TTC549 (cell line): Measurements from ENCODE around the gene POMT2.

ENCODE experiments used
- FAIRE-seq: peaks from 2 replicates; lab custom pipeline; 2012; peaks lifted over from hg19 to GRCh38; lab: Jason Lieb, UNC

POMT2 gene

DNA sequence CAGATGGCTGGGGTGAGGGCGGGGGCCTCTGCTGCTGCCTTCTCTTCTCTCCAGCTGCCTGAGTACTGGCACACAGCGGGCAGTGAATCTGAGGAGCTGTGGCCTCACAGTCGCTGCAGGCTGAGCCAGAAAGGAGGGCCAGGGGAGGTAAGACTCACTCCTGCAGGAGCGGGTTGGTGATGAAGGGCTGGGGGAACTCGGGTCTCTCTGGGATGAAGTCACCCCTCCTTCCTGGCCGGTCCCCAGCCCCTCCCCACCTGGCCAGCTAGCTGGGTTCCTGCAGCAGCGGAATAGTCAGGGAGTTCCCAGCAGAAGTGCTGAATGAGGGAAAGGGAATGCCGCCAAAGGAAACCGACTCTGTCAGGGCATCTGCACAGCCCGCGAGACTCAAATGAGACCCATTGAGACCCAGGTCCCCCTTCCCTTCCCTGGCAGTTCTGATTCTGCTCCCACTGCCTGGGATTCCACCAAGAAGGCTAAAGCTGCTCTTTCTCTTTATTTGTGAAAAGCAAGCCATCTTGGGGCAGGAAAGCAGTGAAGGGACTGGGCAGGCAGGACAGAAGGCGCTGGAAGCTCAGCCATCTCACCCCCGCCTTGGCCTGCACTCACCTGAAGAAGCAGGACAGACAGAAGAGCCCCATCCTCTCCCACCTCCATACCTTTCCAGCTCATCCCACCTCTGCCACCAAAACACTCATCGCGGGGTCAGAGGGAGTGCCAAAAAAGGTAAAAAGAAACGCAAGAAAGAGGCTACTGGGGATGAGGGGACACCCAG, 54.9 kb downstream of the POMT2 start:
- FAIRE-seq, result no peak

DNA sequence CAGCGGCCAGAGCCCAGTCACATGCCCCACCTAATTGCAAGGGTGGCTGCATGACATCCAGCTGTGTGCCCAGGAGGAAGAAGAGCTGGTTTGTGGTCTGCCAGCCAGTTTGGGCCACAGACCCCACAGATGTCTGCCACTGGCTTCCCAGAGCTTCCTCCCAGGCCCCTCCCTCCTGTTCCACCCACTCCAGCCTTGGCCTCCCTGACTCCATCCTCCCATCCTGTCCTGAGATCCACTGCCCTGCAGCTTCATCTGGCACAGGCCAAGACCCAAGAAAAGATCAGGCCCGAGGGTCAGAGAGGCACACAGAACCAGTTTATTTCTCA, 55.5 kb downstream of the POMT2 start:
- FAIRE-seq, result no peak

DNA sequence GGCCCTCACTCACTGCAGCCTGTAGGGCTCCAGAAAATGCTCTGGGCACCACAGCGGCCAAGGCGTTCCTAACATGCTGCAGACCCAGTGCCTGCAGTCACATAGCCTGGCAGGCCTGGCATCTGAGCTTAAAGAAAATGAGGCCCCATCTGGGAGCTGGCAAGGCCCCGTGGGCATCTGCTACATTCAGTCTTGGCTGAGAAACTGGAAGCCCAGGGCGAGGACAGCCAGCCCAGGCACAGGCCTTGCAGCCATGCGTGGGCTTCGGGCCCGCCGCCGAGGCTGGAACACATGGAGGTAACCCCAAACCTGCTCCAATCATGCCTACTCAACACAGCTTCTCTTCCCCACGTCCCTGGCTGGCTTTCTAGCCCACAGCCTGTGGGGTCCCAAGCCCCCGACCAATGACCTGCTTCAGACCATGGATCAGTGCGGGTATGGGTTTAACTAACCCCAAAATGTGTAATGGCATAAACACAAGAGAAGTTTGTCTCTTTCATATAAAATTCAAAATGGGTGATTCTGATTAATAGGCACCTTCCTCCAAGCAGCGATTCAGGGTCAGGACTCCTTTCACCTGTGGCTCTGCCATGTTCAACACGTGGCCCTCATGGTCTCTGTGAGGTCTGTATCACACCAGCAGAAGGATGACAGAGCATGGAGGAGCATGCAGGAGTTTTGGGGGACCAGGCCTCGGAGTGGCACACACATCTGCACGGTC, 56.1 kb downstream of the POMT2 start:
- no peak for FAIRE-seq

DNA sequence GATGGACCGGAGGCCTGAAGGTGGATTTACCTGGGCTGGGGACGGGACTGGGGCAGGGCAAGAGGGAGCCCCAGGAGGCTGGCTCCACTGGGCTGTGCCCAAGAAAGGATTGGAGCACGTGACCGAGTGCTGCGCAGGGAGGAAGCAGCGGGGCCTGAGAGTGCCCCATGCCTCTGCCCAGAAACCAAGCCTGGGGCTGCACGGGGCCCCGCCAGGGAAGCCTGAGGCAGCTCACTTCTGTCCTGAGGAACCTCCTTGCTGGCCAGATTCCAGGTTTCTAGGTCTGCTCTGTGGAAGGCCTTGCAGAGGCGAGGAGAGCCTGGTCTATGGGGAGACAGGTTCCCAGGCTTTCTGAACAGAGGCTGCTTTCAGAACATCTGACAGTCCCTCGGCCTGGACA, 60.1 kb downstream of the POMT2 start:
- FAIRE-seq, result no peak

DNA sequence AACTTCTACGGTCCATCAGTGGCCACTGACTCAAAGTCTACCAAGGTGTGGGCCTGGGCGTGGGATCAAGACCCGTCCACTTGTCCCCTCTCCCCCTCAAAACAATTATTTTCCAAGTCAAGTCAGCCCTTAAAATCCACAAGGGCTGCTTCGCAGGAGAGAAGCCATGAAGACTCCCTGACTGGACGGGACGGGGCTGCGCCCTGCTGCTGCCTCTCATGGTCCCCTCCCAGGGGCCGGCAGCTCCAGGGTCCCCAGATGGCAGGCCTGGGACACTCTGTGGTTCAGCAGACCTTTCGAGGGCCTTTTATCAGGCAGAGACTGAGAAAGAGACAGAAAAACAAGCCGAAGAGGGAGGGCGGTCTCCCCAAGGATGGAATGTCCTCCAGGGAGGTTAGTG, 60.5 kb downstream of the POMT2 start:
- no peak for FAIRE-seq

DNA sequence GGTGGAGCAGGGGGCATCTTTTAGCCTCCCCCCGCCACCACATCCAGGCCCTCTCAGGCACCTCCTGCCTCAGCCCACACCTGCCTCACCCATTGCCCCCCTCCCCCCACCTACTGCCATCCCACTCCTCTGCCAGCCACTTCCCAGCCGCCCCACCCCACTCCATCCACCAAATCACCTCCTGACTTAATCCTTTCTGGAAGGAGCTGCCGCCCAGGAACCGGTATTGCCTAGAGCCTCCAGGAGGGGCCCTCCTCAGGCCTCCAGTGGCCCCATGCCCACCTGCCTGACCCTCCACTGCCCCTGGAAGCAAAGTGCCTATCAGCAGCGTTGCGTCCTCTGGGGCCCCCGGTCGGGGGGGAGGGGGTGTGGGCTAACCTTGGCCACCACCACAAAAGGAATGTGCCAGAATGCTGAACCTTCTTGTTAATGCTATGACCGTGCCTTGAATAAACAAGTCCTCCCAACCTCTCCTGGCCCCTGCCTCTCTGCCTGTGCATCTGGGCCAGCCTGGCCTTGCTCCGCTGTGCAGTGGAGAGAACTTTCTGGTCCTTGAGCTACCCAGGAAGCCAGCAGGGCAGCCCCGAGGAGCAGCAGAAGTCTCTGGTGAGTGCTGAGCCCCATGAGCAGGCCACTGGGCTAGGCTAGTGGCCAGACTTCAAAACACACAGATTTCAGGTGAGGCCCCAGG, 61.5 kb downstream of the POMT2 start:
- no peak for FAIRE-seq

DNA sequence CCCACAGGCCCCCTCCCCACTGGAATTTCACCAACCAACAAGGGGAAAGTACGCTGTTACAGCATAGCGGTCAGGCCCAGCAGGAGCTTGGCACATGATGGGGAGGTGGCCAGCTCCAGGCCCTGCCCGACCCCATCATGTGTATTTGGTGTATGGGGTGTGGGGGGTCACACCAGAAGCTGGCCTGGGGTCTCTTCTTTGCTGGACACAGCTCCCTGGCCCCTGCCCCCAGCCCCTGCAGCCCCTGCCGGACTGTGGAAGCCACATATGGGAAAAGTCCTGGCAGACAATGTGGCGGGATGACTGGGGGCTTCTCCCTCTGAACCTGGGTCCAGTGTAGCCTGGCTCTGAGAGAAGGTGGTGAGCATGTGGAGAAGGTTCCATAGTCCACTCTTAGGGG, 62.1 kb downstream of the POMT2 start:
- FAIRE-seq, result no peak

DNA sequence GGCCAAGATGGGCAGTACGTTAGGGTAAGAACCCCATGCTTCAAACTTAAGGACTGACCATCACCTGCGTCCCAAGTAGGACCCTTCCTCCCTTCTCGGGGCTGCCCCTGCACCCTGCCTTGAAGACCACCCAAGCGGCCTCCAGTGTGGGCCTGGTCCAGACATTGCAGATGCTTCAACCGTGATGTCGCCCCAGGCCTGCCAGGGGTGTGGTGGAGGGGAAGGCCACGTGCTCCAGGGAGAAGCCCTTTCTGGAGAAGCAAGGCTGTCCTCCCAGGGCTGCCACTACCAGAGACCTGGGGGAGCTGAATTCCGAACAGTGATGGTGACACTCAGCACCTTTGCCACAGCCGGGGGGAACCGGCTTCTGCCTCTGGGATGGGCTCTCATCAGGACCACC, 63.0 kb downstream of the POMT2 start:
- no peak for FAIRE-seq

DNA sequence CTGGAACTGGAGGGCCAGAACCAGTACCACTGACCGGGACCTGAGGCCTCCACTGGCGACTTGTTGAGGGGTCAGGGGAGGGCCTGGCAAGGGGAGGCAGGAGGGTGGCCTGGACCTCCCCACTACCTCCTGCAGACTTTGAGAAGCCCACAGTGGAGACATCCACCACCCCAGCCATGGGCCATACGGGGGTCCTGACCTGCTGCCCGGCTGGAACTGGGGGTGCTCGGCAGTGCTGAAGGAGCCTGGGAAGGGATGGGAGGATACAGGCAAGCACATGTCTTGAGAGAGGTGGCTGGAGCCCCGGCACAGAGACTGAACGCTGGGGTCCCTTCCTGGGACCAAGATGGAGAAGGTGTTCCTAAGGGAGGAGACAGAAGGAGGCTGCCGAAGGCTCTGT, 64.0 kb downstream of the POMT2 start:
- no peak for FAIRE-seq

DNA sequence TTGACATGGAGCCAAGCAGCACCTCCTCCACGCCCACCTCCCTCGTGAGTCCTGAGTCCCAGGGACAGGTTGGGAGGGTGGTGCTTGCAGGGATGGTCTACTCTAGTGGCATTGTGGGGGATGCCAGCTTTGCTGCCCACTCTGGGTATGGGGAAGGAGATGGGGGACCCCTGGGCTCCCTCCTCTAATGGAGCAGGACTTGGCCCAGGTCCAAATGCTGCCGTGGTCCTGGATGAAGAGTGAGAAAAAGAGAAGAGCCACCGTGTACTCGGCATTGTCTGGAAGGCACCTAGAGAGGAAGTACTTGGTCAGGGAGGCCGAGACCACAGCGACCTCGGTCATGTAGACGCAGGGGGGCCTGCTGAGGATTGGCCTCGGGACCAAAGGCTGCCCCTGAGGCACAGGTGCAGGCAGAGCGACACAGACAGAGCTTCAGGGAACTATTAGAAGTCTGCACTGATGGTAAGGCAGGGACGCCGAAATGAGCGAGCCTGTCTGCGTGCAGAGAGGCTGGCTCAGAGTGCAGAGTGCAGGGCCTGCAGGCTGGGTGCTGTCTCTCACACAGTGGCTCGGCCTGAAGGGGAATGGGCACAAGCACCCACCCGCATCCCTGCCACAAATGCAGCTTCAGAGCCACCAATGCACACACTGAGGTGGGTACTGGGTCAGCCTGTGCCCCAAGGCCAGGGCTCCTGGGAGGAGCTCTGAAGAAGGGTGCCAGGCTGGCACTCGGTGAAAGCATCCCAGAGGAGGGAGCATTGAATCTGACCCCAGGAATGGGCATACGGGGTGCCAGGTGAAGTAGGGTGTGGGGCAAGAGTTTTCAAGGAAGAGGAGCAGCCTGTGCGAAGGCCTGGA, 67.1 kb downstream of the POMT2 start:
- FAIRE-seq, result no peak

DNA sequence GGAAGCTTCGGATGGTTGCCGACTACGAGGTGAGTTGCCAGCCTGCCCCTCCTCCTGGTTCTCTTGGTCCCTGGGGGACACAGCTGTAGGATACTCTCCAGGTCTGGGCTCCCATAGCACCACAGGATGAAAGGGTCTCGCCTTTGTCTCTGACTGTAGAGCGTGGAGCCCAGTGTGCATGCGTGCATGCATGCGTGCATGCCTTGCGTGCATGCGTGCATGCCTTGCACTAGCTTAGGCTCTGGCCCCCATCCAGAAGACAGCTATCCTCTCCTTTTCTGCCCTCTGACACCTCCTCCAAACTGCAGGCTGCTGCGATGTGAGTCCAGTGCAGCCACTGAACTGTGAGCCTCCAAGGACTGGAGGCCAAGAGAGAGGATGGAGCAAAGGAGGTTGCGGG, 68.8 kb downstream of the POMT2 start:
- FAIRE-seq, result no peak

DNA sequence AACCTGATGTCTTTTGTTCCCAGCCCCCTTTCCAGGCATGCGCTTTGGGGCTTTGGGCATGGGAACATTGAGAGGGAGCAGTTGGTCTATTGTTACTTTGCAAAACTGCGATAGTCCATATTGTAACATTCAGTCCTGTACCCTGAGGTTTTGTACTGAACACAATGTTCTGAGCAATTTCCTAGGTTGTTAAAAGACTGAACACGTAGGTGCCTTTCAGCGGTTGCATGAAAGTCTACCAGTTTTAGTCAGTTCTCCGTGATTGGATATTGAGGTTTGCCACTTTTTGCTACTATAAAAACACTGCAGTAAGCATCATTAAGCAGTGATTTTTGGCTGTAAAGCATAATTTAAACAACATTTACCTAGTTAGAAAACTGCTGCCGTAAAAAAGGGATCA, 69.8 kb downstream of the POMT2 start:
- no peak for FAIRE-seq

DNA sequence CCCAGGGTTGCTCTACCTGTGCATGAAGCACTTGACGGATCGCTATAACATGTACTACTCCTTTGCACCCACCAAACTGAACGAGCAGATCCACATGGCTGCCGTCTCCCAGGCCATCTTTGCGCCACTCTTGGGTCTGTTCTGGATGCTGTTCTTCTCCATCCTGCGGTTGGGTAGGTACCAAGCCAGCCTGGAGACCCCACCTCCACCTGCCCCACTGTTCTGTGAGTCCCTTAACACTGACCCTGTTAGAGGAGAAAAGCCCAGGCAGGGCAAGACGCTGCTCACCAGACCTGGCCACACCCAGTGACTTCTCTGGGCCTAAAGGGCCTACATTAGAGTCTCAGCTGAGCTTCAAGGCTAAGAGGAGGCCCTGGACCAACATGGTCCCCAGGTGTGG, 71.4 kb downstream of the POMT2 start:
- FAIRE-seq, result no peak

DNA sequence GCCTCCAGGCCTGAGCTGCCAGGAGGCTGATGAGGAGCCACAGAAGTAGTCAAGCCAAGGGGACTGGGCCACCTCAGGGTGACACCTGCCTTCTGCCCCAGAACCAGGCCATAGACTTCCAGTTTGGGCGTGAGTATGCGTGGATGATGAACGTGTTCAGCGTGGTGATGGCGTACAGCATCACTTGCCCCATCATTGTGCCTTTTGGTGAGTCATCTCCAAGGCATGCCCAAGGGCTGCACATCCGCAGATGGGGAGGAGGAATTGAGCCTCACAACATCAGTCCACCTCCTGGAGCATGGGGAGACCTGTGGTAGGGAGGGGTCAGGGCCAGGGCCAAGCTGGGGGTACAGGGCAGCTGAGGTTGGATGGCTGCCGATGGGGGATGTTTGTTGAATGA, 72.0 kb downstream of the POMT2 start:
- FAIRE-seq, result no peak

DNA sequence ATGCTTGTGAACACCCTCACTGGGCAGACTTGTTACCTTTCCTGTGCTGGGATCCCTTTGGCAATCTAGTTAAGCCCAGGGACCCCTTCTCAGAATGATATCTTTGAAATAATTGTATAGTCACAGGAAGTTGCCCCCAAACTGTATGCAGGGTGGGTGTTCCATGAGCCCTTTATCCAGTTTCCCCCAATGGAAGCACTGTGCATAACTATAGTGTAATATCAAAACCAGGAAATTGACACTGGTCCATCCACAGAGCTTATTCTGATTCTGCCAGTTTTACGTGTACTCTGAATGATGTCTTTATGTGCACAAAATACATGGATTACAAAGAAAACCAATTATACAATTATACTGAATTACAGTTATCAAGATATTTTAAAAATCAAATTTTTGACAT, 73.9 kb downstream of the POMT2 start:
- no peak for FAIRE-seq

DNA sequence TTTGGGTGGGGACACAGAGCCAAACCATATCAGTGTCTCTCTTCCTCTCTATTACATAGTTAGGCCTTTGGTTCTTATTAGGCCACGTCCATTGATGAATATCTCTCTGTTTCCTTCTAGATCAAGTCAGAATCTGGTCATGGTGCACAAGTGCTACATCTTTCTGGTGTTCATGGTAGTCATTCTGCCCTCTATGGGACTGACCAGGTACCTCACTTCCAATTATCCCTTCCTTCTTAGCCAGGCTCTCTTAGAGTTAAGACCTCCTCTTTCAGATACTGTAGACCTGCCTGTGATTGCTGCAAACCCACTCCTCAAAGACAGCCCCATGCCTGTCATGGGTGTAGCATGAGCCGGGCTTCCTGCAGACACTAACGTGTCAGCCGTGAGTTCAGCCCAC, 74.9 kb downstream of the POMT2 start:
- FAIRE-seq, result no peak

DNA sequence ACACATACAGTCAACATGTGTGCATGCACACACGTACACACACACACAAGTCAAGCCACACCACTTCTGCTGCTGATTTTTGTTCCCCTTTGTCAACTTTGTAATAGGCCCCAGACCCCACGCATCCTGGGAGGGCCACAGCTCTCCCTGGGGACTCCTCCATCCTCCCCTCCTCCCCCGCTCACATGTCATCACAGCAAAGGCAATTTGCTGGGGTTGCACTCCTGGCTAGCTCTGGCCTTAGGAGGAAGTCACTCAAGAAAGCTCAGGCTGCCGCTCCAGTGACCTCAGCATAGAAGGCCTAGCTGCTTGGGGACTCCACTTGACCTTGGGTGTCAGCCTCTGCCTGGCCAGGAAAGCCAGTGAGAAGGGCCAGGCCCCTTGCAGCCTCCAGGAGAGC, 76.8 kb downstream of the POMT2 start:
- FAIRE-seq, result no peak

DNA sequence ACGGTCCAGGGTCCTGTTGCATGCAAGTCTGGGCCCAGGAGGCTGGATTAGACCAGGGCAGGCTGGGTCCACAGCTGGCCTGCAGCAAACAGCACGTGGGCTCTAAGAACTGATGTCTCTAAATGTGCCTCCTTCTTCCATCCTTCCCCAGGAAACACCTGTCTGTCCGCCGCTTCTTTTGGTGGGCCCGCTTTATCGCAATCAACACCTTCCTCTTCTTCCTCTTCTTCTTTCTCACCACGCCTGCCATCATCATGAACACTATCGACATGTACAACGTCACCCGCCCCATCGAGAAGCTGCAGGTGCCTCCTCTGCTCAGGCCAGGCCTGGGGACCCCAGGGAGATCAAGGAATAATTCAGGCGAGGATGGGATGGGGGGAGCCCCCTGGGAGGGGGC, 77.9 kb downstream of the POMT2 start:
- no peak for FAIRE-seq

DNA sequence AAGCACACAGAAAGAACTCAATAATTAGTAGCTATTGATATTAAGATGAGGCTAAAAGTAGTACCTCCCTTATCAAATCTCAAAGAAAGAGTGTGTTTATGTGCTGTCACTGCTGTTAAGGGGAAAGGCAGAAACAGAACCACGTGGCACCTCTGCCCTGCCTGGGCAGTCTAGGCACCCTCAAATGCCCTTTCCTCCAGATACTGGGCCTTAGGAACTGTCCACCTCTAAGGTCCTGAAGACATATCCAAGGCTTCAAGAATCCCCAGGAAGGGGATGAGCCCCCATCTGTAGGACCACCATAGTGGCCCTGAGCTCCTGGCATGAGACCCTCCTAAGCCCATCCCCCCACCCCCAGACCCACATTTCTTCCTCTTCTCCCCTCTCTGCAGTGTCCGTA, 78.7 kb downstream of the POMT2 start:
- no peak for FAIRE-seq

DNA sequence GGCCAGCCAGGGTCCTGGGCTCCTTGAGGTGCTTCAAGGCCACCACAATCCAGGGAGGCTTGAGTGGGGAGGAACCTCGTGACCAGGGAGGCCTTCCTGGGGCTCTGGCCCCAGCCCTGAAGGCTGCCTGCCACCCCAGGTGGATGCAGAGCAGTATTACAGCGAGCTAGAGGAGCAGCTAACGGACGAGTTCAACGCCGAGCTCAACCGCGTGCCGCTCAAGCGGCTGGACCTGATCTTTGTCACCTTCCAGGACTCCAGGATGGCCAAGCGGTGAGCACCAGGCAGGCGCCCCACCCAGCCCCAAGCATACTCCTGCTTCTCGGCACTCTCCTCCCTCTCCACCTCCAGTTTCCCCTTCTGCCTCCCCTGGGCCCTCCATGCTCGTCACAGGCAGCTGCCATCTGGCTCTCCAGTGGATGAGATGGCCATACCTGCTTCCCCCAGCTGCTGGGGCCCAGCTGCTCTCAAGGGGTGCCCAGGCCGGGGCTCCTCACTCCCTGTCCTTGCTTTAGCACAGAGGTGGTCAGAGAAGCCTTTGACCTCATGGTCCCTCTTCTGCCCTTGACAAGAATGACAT, 80.3 kb downstream of the POMT2 start:
- no peak for FAIRE-seq

DNA sequence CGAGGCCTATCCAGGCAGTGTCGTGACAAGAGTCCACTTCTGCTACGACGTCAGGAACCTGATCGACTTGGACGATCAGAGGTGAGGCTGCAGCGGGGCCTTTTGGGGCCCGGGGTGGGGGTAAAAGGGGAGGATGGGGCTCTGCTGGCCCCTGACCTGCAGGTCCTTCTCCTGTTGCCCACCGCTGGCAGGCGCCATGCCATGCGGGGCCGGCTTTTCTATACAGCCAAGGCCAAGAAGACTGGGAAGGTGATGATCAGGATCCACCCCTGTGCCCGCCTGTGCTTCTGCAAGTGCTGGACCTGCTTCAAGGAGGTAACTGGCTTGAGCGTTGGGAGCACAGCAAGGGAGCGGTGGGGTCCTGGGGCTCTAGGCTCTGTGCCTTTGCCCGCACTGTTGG, 81.3 kb downstream of the POMT2 start:
- FAIRE-seq, result no peak

DNA sequence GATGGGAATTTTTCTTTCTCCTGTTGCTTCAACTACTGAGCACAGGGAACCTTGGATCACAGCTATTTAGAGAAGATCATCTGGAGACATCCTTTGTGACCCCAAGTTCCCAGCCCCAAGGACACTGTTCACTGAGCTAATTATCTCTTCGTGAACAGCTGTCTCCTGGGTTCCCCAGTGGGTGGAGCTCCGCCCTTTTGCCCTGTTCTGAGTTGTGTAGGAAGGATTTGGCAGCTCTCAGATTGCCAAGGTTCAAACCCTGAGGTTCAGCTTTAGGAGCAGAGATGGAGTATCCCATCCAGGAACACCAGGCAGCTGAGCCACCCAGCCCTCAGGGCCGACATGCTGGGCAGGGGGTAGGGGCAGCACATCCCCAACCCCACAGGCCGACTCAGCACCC, 81.7 kb downstream of the POMT2 start:
- FAIRE-seq, result no peak
